ENCODE measurements around the gene DAB1. TPM values are rescaled to one million over a fixed set of nuclear protein-coding genes. Genes with fewer than 3 reads are reported as not detected.

The DAB1 gene
- total RNA-seq, 2 donors from 2014 or later = not detected

DNA sequence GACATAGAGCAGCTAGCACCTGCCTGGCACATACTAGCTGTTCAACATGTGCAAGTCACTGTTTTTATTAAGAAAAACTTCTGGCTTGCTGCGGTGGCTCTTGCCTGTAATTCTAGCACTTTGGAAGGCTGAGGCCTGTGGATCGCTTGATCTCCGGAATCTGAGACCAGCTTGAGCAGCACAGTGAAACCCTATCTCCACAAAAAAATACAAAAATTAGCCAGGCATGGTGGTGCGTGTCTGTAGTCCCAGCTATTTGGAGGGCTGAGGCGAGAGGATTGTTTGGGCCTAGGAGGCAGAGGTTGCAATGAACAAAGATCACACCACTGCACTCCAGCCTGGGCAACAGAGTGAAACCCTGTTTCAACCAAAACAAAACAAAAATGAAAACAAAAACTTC lies 430.4 kb downstream of the DAB1 start:
- Histone ChIP-seq H3K4me3 (no peak overlapping the region), H3K27ac (no peak overlapping the region), H3K36me3 (no peaks in the 10 kb centered on the region), H3K27me3 (replicated peaks; ENCODE audit: insufficient read depth) (no peaks in the 10 kb centered on the region), H3K9me3 (no peaks in the 10 kb centered on the region), H3K4me1 (ENCODE audit: control insufficient read depth in 1 of 2, low read depth in 2 of 2) (peaks cover 0 to 4% of the 10 kb centered on the region in 2 donors)
- no peak for TF ChIP-seq CTCF (IDR thresholded peaks at IDR 0.05)
- no peak for DNase-seq (ENCODE audit: low spot score)
- ATAC-seq (ENCODE audit: insufficient number of reproducible peaks, low FRiP score, low read depth) = no peak

GRCh38 chr1:56992318-56993125 lies 431.3 kb downstream of the DAB1 start:
- Histone ChIP-seq H3K4me1 (ENCODE audit: control insufficient read depth in 1 of 2, low read depth in 2 of 2) (no peaks in the 10 kb centered on the region), H3K27me3 (replicated peaks; ENCODE audit: insufficient read depth) (no peaks in the 10 kb centered on the region), H3K36me3 (no peaks in the 10 kb centered on the region), H3K4me3 (no peak overlapping the region), H3K27ac (no peak overlapping the region), H3K9me3 (no peaks in the 10 kb centered on the region)
- no peak for TF ChIP-seq CTCF (IDR thresholded peaks at IDR 0.05)
- ATAC-seq (ENCODE audit: insufficient number of reproducible peaks, low FRiP score, low read depth) (no peak), DNase-seq (ENCODE audit: low spot score) (no peak)

GRCh38 chr1:56991576-56991975 lies 432.3 kb downstream of the DAB1 start:
- H3K36me3 ChIP-seq = no peaks in the 10 kb centered on the region

GRCh38 chr1:56986397-56986796 lies 437.5 kb downstream of the DAB1 start:
- H3K36me3 ChIP-seq = no peaks in the 10 kb centered on the region
- no peak for ATAC-seq (ENCODE audit: insufficient number of reproducible peaks, low FRiP score, low read depth)

More at GRCh38 chr1:56991576-56991975, 432.3 kb downstream of the DAB1 start:
- TF ChIP-seq CTCF (IDR thresholded peaks at IDR 0.05) = no peak
- Histone ChIP-seq H3K4me1 (ENCODE audit: control insufficient read depth in 1 of 2, low read depth in 2 of 2) (no peaks in the 10 kb centered on the region), H3K27ac (no peak overlapping the region), H3K4me3 (no peak overlapping the region), H3K9me3 (no peaks in the 10 kb centered on the region), H3K27me3 (replicated peaks; ENCODE audit: insufficient read depth) (no peaks in the 10 kb centered on the region)
- DNase-seq (ENCODE audit: low spot score) (no peak), ATAC-seq (ENCODE audit: insufficient number of reproducible peaks, low FRiP score, low read depth) (no peak)

DNA sequence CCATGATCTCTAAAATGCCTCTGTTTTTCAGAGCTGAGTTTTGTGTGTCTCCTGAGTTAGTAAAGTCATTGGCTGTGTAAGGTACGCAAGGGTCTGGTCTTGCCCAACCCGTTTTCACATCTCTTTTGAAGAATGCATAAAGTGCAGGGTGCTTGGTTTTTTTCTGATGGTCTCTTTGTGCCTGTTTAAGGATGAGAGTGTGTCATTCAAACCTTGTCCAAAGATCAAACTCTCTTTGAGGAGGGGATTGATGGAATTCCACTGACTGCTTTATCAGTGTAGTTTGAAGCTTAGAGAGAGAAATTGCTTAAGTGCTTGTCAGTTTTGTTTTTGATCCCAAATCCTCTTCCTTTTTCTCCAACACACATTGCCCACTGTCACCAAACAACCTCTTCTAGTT lies 438.0 kb downstream of the DAB1 start:
- no peak for TF ChIP-seq CTCF (IDR thresholded peaks at IDR 0.05)
- DNase-seq (ENCODE audit: low spot score) (no peak), ATAC-seq (ENCODE audit: insufficient number of reproducible peaks, low FRiP score, low read depth) (no peak)
- H3K27me3 ChIP-seq (replicated peaks; ENCODE audit: insufficient read depth) = no peaks in the 10 kb centered on the region
- no peak overlapping the region for H3K27ac ChIP-seq
- H3K4me1 ChIP-seq (ENCODE audit: control insufficient read depth in 1 of 2, low read depth in 2 of 2) = no peaks in the 10 kb centered on the region
- H3K36me3 ChIP-seq = no peaks in the 10 kb centered on the region
- no peak overlapping the region for H3K4me3 ChIP-seq
- H3K9me3 ChIP-seq = no peaks in the 10 kb centered on the region

More at GRCh38 chr1:56986397-56986796, 437.5 kb downstream of the DAB1 start:
- no peak overlapping the region for H3K4me3 ChIP-seq
- no peak for DNase-seq (ENCODE audit: low spot score)
- H3K9me3 ChIP-seq = no peaks in the 10 kb centered on the region
- no peak overlapping the region for H3K27ac ChIP-seq
- TF ChIP-seq CTCF (IDR thresholded peaks at IDR 0.05) = no peak
- H3K4me1 ChIP-seq (ENCODE audit: control insufficient read depth in 1 of 2, low read depth in 2 of 2) = no peaks in the 10 kb centered on the region
- H3K27me3 ChIP-seq (replicated peaks; ENCODE audit: insufficient read depth) = no peaks in the 10 kb centered on the region
